Neural progenitor cell (in vitro differentiated cells): ENCODE results near the gene TRAPPC3. TPM values are rescaled to one million over a fixed set of nuclear protein-coding genes. Genes with fewer than 3 reads are reported as not detected.
A peak's percentile ranks its signal among the peaks of the same experiment; 100 is the strongest.

ENCODE experiments used
- DNase-seq: peaks from one replicate; pipeline ENCODE4 v3.0.0-alpha.2; 2016; ENCODE audit warnings: low spot score
- H2AFZ ChIP-seq: fragments of 200-600 bp; sonication (generic); replicated peaks from 2 replicates; pipeline ENCODE4 v1.6.1; 2016; ENCODE audit warnings: antibody characterized with exemption
- H3F3A ChIP-seq: fragments of 200-600 bp; sonication (generic); 2 replicates; pipeline ENCODE4 v1.6.1; 2016; ENCODE audit warnings: antibody characterized with exemption, low read depth
- H3K27ac ChIP-seq: fragments of 200-600 bp; sonication (generic); 2 replicates; pipeline ENCODE4 v1.5.1; 2016; ENCODE audit warnings: mild to moderate bottlenecking
- H3K27me3 ChIP-seq: fragments of 200-600 bp; sonication (generic); 2 replicates; pipeline ENCODE4 v1.6.1; 2016; ENCODE audit warnings: mild to moderate bottlenecking, moderate library complexity
- H3K36me3 ChIP-seq: fragments of 200-600 bp; sonication (generic); 2 replicates; pipeline ENCODE4 v1.5.1; 2016
- H3K4me1 ChIP-seq: fragments of 200-600 bp; sonication (generic); 2 replicates; pipeline ENCODE4 v1.6.1; 2016; ENCODE audit warnings: mixed run types
- H3K4me2 ChIP-seq: fragments of 200-600 bp; sonication (generic); 2 replicates; pipeline ENCODE4 v1.6.1; 2016
- H3K4me3 ChIP-seq: fragments of 200-600 bp; sonication (generic); 2 replicates; pipeline ENCODE4 v1.5.1; 2016
- H3K79me2 ChIP-seq: fragments of 200-600 bp; sonication (generic); 2 replicates; pipeline ENCODE4 v1.6.1; 2016; ENCODE audit warnings: low read depth
- H3K9ac ChIP-seq: fragments of 200-600 bp; sonication (generic); 2 replicates; pipeline ENCODE4 v1.6.1; 2016
- H3K9me3 ChIP-seq: fragments of 200-600 bp; sonication (generic); 2 replicates; pipeline ENCODE4 v1.5.1; 2016; ENCODE audit warnings: low read depth
- H4K20me1 ChIP-seq: fragments of 200-600 bp; sonication (generic); 2 replicates; pipeline ENCODE4 v1.6.1; 2016; ENCODE audit warnings: low read depth
- H3K27ac Mint-ChIP-seq: 3 replicates; pipeline ENCODE4 v1.8.0; 2021; ENCODE audit warnings: mixed read lengths
- H3K27me3 Mint-ChIP-seq: 2 replicates; pipeline ENCODE4 v1.8.0; 2022; ENCODE audit warnings: low read depth, mild to moderate bottlenecking, inconsistent platforms, moderate library complexity, mixed read lengths; ENCODE audit not compliant: insufficient read depth
- H3K36me3 Mint-ChIP-seq: 3 replicates; pipeline ENCODE4 v1.8.0; 2021; ENCODE audit warnings: mixed read lengths
- H3K4me1 Mint-ChIP-seq: 3 replicates; pipeline ENCODE4 v1.8.0; 2021; ENCODE audit warnings: mixed read lengths
- H3K4me3 Mint-ChIP-seq: 3 replicates; pipeline ENCODE4 v1.8.0; 2021; ENCODE audit warnings: mild to moderate bottlenecking, moderate library complexity, mixed read lengths
- H3K9me3 Mint-ChIP-seq: 3 replicates; pipeline ENCODE4 v1.8.0; 2020; ENCODE audit warnings: mixed read lengths
- EZH2 ChIP-seq: fragments of 200-600 bp; sonication (generic); IDR thresholded peaks from 2 replicates; pipeline ENCODE4 v1.6.1; 2017; ENCODE audit warnings: antibody characterized with exemption, mild to moderate bottlenecking, moderate library complexity
- EZH2phosphoT487 ChIP-seq: fragments of 200-600 bp; sonication (generic); IDR thresholded peaks from 2 replicates; pipeline ENCODE4 v1.6.1; 2017; ENCODE audit warnings: antibody characterized with exemption
- total RNA-seq: library from RNA; depleted of rRNA; stranded (reverse); fragments of >200 nt; gene quantifications from 2 replicates; pipeline ENCODE4 v1.2.3, GENCODE V29; 2015; ENCODE audit warnings: low replicate concordance
- TF ChIP-seq, protein P1 (sequence below): fragments of 200-600 bp; sonication (generic); IDR thresholded peaks from 2 replicates; pipeline ENCODE4 v1.5.1; 2017; ENCODE audit warnings: antibody characterized with exemption, mild to moderate bottlenecking

TRAPPC3 gene
- total RNA-seq, 1 donor from 2014 or later = 44.9 TPM

DNA sequence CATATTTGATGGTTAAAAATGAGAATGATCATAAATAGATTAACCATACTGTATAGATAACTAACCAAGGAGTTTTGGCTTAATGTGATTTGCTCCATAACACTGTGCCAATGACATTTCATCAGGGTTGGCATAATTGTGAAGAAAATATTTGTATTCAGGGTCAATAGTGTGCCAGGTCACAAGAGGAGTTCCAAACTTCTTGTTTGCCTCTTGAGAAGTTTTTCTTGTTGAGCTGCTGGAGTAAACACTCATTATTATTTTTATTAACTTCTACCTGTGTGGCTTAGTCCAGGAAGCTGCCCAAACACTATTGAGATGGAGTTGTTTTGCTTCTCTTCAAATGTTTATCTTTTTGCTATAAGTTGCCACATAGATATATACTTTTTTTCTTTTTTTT lies 14.1 kb upstream of the TRAPPC3 start:
- Mint-ChIP-seq H3K9me3 (no peaks in the 10 kb centered on the region), H3K36me3 (peaks cover 28% of the 10 kb centered on the region), H3K4me3 (no peak overlapping the region), H3K27ac (no peak overlapping the region), H3K4me1 (peaks cover 49% of the 10 kb centered on the region), H3K27me3 (peaks cover 2% of the 10 kb centered on the region)
- H3K27ac ChIP-seq = no peak overlapping the region
- H2AFZ ChIP-seq = no peak overlapping the region
- peaks cover 32% of the 10 kb centered on the region for H3F3A ChIP-seq
- H3K4me2 ChIP-seq = no peak overlapping the region
- no peaks in the 10 kb centered on the region for H3K36me3 ChIP-seq
- no peaks in the 10 kb centered on the region for H3K9me3 ChIP-seq
- peaks cover 15% of the 10 kb centered on the region for H3K4me1 ChIP-seq
- H3K9ac ChIP-seq = no peak overlapping the region
- no peaks in the 10 kb centered on the region for H3K27me3 ChIP-seq
- DNase-seq = no peak
- TF ChIP-seq, protein P1, sequence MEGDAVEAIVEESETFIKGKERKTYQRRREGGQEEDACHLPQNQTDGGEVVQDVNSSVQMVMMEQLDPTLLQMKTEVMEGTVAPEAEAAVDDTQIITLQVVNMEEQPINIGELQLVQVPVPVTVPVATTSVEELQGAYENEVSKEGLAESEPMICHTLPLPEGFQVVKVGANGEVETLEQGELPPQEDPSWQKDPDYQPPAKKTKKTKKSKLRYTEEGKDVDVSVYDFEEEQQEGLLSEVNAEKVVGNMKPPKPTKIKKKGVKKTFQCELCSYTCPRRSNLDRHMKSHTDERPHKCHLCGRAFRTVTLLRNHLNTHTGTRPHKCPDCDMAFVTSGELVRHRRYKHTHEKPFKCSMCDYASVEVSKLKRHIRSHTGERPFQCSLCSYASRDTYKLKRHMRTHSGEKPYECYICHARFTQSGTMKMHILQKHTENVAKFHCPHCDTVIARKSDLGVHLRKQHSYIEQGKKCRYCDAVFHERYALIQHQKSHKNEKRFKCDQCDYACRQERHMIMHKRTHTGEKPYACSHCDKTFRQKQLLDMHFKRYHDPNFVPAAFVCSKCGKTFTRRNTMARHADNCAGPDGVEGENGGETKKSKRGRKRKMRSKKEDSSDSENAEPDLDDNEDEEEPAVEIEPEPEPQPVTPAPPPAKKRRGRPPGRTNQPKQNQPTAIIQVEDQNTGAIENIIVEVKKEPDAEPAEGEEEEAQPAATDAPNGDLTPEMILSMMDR = no peak
- TF ChIP-seq EZH2phosphoT487 (no peak), EZH2 (no peak)
- H3K79me2 ChIP-seq = peaks cover 100% of the 10 kb centered on the region
- H3K4me3 ChIP-seq = no peak overlapping the region
- peaks cover 100% of the 10 kb centered on the region for H4K20me1 ChIP-seq

DNA sequence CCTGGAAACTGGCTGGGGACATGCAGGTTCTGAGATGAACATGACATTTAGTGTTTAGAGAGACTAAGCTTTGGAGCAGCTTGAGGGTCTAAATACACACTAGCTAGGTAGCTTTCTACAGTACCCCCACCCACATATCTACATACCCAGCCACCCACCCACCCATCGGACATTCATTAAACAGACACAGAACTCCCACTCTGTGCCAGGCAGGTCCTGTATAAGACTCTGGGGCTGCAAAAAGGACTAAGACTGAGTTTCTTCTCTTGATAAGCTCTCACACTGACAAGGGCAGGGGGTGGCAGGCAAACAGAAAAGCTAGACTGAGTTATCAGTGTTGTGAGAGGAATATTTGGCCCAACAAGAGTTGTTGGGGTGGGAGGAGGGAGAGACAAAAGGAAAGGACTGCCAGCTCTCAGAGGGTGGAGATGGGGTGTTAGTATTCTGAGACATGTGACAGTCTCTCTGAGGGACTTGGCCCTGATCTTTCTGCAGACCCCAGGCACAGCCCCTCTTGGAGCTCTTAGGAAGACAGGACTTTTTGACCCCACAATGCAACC lies 13.5 kb upstream of the TRAPPC3 start:
- Histone ChIP-seq H3K4me1 (peaks cover 22% of the 10 kb centered on the region), H3K4me3 (no peak overlapping the region), H3K27ac (no peak overlapping the region), H3K27me3 (no peaks in the 10 kb centered on the region), H2AFZ (no peak overlapping the region), H3F3A (peaks cover 34% of the 10 kb centered on the region), H3K9me3 (no peaks in the 10 kb centered on the region), H3K36me3 (no peaks in the 10 kb centered on the region), H3K9ac (no peak overlapping the region), H4K20me1 (peaks cover 100% of the 10 kb centered on the region), H3K79me2 (peaks cover 100% of the 10 kb centered on the region), H3K4me2 (no peak overlapping the region)
- DNase-seq = no peak
- no peak overlapping the region for H3K27ac Mint-ChIP-seq
- no peak for TF ChIP-seq EZH2
- TF ChIP-seq, protein P1 = no peak
- no peak for TF ChIP-seq EZH2phosphoT487
- H3K9me3 Mint-ChIP-seq = no peaks in the 10 kb centered on the region
- peaks cover 30% of the 10 kb centered on the region for H3K36me3 Mint-ChIP-seq
- peaks cover 56% of the 10 kb centered on the region for H3K4me1 Mint-ChIP-seq
- H3K4me3 Mint-ChIP-seq = no peak overlapping the region
- no peaks in the 10 kb centered on the region for H3K27me3 Mint-ChIP-seq

DNA sequence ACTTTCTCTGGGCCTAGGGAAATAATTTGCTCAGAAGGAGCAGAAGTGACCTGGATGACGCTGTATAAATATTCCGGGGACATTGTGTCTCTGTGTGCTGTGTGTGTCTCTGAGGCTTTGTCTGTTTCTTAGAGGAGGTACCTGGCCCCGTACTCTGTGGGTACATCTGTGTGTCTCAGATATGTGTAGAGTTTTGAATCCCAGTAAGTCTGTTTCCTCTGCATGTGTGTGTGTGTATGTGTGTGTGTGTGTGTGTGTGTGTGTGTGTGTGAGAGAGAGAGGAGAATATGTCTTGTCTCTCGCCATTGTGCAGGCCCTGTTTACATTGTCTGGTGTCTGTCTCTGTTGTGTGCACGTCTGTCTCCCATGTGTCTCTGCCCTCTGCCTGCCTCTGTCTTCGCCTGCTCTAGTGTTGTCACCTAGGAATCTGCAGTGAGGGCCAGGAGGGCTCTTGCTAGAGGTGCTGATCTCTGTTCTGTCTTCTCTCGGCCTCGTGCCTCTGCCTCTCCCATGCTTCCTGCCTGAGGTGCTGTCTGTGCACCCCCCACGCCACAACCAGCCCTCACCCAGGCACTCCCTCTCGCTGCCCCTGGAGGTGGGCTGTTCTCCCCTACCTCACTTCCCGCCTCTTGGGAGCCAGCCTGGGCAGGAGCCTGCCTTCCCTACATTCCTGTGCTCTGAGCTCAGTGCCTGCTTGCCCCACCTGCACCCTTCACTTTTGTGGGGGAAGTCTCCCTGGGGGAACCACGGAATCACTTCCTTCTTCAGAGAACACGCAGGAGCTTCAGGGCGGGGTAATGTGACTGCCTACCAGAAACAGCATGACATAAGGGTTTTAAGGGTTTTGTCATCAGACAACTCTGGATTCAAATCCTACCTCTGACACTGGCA lies 12.6 kb upstream of the TRAPPC3 start:
- Histone ChIP-seq H3K27ac (peak overlapping the region; percentile 68), H3K79me2 (peaks cover 99% of the 10 kb centered on the region)

More for the DNA sequence above, 12.6 kb upstream of the TRAPPC3 start:
- peaks cover 39% of the 10 kb centered on the region for H3F3A ChIP-seq
- TF ChIP-seq, protein P1 = no peak
- TF ChIP-seq EZH2phosphoT487 (no peak), EZH2 (no peak)
- H3K4me3 ChIP-seq = peak overlapping the region; percentile 40
- peaks cover 26% of the 10 kb centered on the region for H3K4me1 ChIP-seq
- H3K27me3 ChIP-seq = no peaks in the 10 kb centered on the region
- no peaks in the 10 kb centered on the region for H3K9me3 Mint-ChIP-seq
- peak overlapping the region; percentile 81 for H3K4me2 ChIP-seq
- H3K4me1 Mint-ChIP-seq = peaks cover 60% of the 10 kb centered on the region
- H3K36me3 Mint-ChIP-seq = peaks cover 30% of the 10 kb centered on the region
- H4K20me1 ChIP-seq = peaks cover 100% of the 10 kb centered on the region
- no peaks in the 10 kb centered on the region for H3K27me3 Mint-ChIP-seq
- H2AFZ ChIP-seq = no peak overlapping the region
- H3K27ac Mint-ChIP-seq = no peak overlapping the region
- no peak for DNase-seq
- H3K9ac ChIP-seq = no peak overlapping the region
- H3K9me3 ChIP-seq = no peaks in the 10 kb centered on the region
- H3K4me3 Mint-ChIP-seq = peak overlapping the region; percentile 75
- no peaks in the 10 kb centered on the region for H3K36me3 ChIP-seq
